ENCODE measurements around the gene CYGB. TPM values are rescaled to one million over a fixed set of nuclear protein-coding genes. Genes with fewer than 3 reads are reported as not detected.

The CYGB gene
- total and polyA plus RNA-seq, 10 of the 15 experiments (the other 5 are each of a cell fraction or from before 2014, with no cell fraction given) = 0.34 TPM; not detected in 9

- TF ChIP-seq KLF5 (IDR thresholded peaks at IDR 0.05; ENCODE audit: partially characterized antibody) = no peak
- TF ChIP-seq SRF (IDR thresholded peaks at IDR 0.05; ENCODE audit: low read depth in 2 of 2, low read length in 2 of 2) = no peak
These were observed 40.4 kb upstream of the CYGB start (continued) for GRCh38 chr17:76577876-76578275.

DNA sequence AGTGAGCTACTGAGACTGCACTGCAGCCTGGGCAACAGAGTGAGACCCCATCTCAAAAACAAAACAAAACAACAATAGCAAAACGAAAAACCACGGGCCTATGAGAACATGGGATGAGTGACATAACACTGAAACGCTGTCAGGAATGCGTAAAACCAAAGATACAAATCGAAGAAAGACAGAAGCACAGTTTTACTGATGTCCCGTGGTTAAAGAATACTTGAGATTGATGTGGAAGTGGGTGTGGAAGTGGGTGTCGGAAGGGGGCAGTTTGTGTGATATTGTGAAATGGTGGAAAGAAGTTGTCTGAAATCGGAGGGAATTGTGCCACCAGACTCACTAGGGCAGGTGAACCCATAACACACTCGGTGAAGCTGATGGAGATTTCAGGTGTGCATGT, 38.7 kb upstream of the CYGB start:
- Histone ChIP-seq H3K4me3 (no peak overlapping the region), H2AFZ (ENCODE audit: control insufficient read depth, low read depth, low read length) (no peak overlapping the region), H4K20me1 (ENCODE audit: control insufficient read depth, insufficient read depth) (no peaks in the 10 kb centered on the region), H3K9me3 (replicated peaks; ENCODE audit: control insufficient read depth, insufficient read depth, low read length) (no peaks in the 10 kb centered on the region), H3K4me1 (ENCODE audit: control insufficient read depth, insufficient read depth, low read length) (peaks cover 20% of the 10 kb centered on the region), H3K27me3 (replicated peaks in 1 of 2; ENCODE audit: control insufficient read depth in 2 of 2, insufficient read depth in 2 of 2, low read length in 1 of 2) (no peaks in the 10 kb centered on the region), H3K9ac (ENCODE audit: control insufficient read depth, insufficient read depth, low read length) (no peak overlapping the region), H3K79me2 (ENCODE audit: control insufficient read depth, insufficient read depth, low read length) (no peaks in the 10 kb centered on the region), H3K27ac (ENCODE audit: control insufficient read depth, insufficient read depth) (no peak overlapping the region), H3K36me3 (ENCODE audit: control insufficient read depth in 2 of 2, insufficient read depth in 2 of 2, low read length in 1 of 2) (no peaks in the 10 kb centered on the region), H3K4me2 (ENCODE audit: control insufficient read depth, insufficient read depth) (no peak overlapping the region)
- ChIA-PET SMC1A (ENCODE audit: uncharacterized antibody, unreplicated experiment) (no interaction called here), RAD21 (ENCODE audit: unreplicated experiment) (no interaction called here), POLR2A (no interaction called here), CTCF (interaction anchor here (1.0 to 2.2 kb wide), 3 partner anchors 16 to 105 kb away, joined by 4 to 6 read pairs (median 5); no protein-coding TSS in a partner anchor)
- intact Hi-C loops (cut with micrococcal nuclease; ENCODE audit: unreplicated experiment) (no loop called here), in situ Hi-C loops (cut with MboI) (no loop called here)
- no peak for FAIRE-seq
- 80% methylated on average over 9 of the region's 9 CpGs for WGBS (ENCODE audit: insufficient coverage, insufficient replicate concordance, low lambda C conversion rate, missing lambda C conversion rate)
- no peak for DNase-seq (ENCODE audit: low read depth, low spot score)
- no peak for ATAC-seq
- TF ChIP-seq POU2F2 (IDR thresholded peaks at IDR 0.05; ENCODE audit: borderline replicate concordance, low read depth, low read length) (no peak), ETV6 (conservative IDR thresholded peaks at IDR 0.05 in 1 of 2, IDR thresholded peaks at IDR 0.05 in 1 of 2; ENCODE audit: borderline replicate concordance in 1 of 2, low read depth in 1 of 2) (no peak), ELK1 (IDR thresholded peaks at IDR 0.05; ENCODE audit: low read depth, low read length) (no peak), STAT3 (IDR thresholded peaks at IDR 0.05; ENCODE audit: low read depth, low read length) (no peak), CBX3 (IDR thresholded peaks at IDR 0.05; ENCODE audit: borderline replicate concordance, low read depth) (no peak), SIN3A (IDR thresholded peaks at IDR 0.05; ENCODE audit: low read depth, low read length) (no peak), MYB (IDR thresholded peaks at IDR 0.05; ENCODE audit: borderline replicate concordance, low read depth, low read length) (no peak), ESRRA (IDR thresholded peaks at IDR 0.05; ENCODE audit: low read length) (no peak), EZH2 (IDR thresholded peaks at IDR 0.05; ENCODE audit: borderline replicate concordance, control insufficient read depth, low read depth, low read length) (no peak), SMAD5 (IDR thresholded peaks at IDR 0.05; ENCODE audit: low read depth) (no peak), PKNOX1 (IDR thresholded peaks at IDR 0.05) (no peak), MEF2A (IDR thresholded peaks at IDR 0.05; ENCODE audit: insufficient read depth, low read depth, low read length) (no peak), NFYA (IDR thresholded peaks at IDR 0.05; ENCODE audit: borderline replicate concordance, low read depth, low read length) (no peak), STAT1 (conservative IDR thresholded peaks at IDR 0.05) (no peak), YBX1 (IDR thresholded peaks at IDR 0.05) (no peak)
- BruUV-seq (replicated peaks) = no TSS peak
